ENCODE data around the gene PES1.
A peak's percentile ranks its signal among the peaks of the same experiment; 100 is the strongest.
"Not testable (repeated sequence)": the region's sequence is repeated elsewhere in the genome, so short reads cannot be mapped to it uniquely, and the experiment has no call there.

PES1 gene

DNA sequence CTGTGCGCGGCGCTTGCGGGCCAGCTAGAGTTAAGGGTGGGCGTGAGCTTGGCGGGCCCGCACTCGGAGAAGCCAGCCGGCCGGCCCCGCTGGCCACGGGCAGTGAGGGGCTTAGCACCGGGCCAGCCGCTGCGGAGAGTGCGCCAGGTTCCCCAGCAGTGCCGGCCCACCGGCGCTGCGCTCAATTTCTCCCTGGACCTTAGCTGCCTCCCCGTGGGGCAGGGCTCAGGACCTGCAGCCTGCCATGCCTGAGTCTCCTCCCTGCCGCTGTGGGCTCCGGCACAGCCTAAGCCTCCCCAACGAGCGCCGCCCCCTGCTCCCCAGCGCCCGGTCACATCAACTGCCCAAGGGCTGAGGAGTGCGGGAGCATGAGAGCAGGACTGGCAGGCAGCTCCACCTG, 5.2 kb upstream of the PES1 start:
- Histone ChIP-seq H2BK15ac (ENCODE audit: low read depth, poor library complexity, severe bottlenecking) (no peak overlapping the region), H3K4me2 (ENCODE audit: low read length, poor library complexity, severe bottlenecking) (no peak overlapping the region), H3K4ac (ENCODE audit: low read depth in 1 of 2, low read length in 2 of 2) (no peak overlapping the region), H3K9me3 (ENCODE audit: control insufficient read depth, low read length) (no peaks in the 10 kb centered on the region), H2BK5ac (ENCODE audit: low read depth, low read length, poor library complexity, severe bottlenecking) (no peak overlapping the region), H3K9ac (ENCODE audit: low read length) (no peak overlapping the region), H3K27me3 (ENCODE audit: control insufficient read depth in 1 of 2, insufficient read depth in 1 of 2, low read length in 2 of 2) (peaks cover 5 to 15% of the 10 kb centered on the region in 2 experiments), H3K4me3 (ENCODE audit: insufficient read depth in 1 of 2, low read depth in 1 of 2, low read length in 2 of 2) (no peak overlapping the region), H3K79me1 (replicated peaks; ENCODE audit: low read length, poor library complexity, severe bottlenecking) (no peaks in the 10 kb centered on the region), H4K8ac (ENCODE audit: low read length) (no peak overlapping the region), H3K23ac (ENCODE audit: low read length in 2 of 2) (no peak overlapping the region), H2AK5ac (ENCODE audit: low read length, severe bottlenecking) (no peak overlapping the region), H2BK120ac (ENCODE audit: low read depth, low read length) (no peak overlapping the region), H4K91ac (ENCODE audit: low read length) (no peak overlapping the region), H3K18ac (ENCODE audit: low read depth in 1 of 2, low read length in 2 of 2) (no peak overlapping the region), H3K14ac (ENCODE audit: low read length in 2 of 2) (no peak overlapping the region), H3K4me1 (ENCODE audit: control insufficient read depth, insufficient read depth, low read depth, low read length) (peaks cover 2% of the 10 kb centered on the region), H3K27ac (ENCODE audit: low read length, poor library complexity, severe bottlenecking) (no peak overlapping the region), H2AFZ (ENCODE audit: low read depth, low read length) (no peak overlapping the region), H3K36me3 (ENCODE audit: control insufficient read depth in 1 of 2, insufficient read depth in 2 of 2, low read depth in 1 of 2, low read length in 2 of 2) (no peaks in the 10 kb centered on the region), H2BK12ac (ENCODE audit: low read length in 2 of 2) (no peak overlapping the region)
- no peak for DNase-seq
- WGBS: 92% methylated on average over 29 of the region's 29 CpGs

DNA sequence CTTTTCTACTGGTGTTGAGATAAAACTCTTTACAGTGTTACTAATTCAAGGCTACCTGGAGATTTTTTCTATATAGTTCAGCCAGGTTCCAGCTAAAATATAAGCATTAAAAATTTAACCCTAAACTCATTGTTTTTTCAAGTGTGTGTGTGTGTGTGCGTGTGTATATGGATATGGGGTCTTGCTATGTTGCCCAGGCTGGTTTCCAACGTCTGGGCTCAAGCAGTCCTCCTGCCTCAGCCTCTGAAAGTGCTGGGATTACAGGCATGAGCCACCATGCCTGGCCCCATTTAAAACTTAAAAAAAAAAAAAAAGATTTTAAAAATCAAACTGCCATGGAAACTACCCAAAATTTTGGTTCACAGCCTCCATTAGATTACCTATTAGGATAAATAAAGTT, 4.5 kb upstream of the PES1 start:
- Histone ChIP-seq H3K4me3 (ENCODE audit: insufficient read depth in 1 of 2, low read depth in 1 of 2, low read length in 2 of 2) (no peak overlapping the region), H3K36me3 (ENCODE audit: control insufficient read depth in 1 of 2, insufficient read depth in 2 of 2, low read depth in 1 of 2, low read length in 2 of 2) (no peaks in the 10 kb centered on the region), H3K23ac (ENCODE audit: low read length in 2 of 2) (no peak overlapping the region)

DNA sequence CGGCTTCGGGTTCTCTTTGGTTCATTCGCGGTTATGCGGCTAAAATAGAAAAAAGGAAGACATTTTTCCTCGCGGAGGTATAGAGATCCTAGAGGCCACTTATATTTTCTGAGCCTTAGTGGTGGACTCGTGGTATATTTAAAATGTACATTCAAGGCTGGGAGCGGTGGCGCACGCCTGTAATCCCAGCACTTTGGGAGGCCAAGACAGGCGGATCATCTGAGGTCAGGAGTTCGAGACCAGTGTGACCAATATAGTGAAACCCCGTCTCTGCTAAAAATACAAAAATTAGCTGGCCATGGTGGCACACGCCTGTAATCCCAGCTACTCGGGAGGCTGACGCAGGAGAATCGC, 627 bp upstream of the PES1 start:
- H2BK15ac ChIP-seq (ENCODE audit: low read depth, poor library complexity, severe bottlenecking); H3K14ac ChIP-seq (ENCODE audit: low read length in 2 of 2); H2BK12ac ChIP-seq (ENCODE audit: low read length in 2 of 2); H3K4me1 ChIP-seq (ENCODE audit: control insufficient read depth, insufficient read depth, low read depth, low read length); H3K4ac ChIP-seq (ENCODE audit: low read depth in 1 of 2, low read length in 2 of 2); H2AFZ ChIP-seq (ENCODE audit: low read depth, low read length); H2BK120ac ChIP-seq (ENCODE audit: low read depth, low read length); H2BK5ac ChIP-seq (ENCODE audit: low read depth, low read length, poor library complexity, severe bottlenecking); DNase-seq; H3K23ac ChIP-seq (ENCODE audit: low read length in 2 of 2); H4K8ac ChIP-seq (ENCODE audit: low read length); H3K27ac ChIP-seq (ENCODE audit: low read length, poor library complexity, severe bottlenecking); H2AK5ac ChIP-seq (ENCODE audit: low read length, severe bottlenecking); H4K91ac ChIP-seq (ENCODE audit: low read length); H3K18ac ChIP-seq (ENCODE audit: low read depth in 1 of 2, low read length in 2 of 2); H3K9me3 ChIP-seq (ENCODE audit: control insufficient read depth, low read length): not testable (repeated sequence)
- H3K27me3 ChIP-seq (ENCODE audit: control insufficient read depth in 1 of 2, insufficient read depth in 1 of 2, low read length in 2 of 2): peaks cover 5 to 15% of the 10 kb centered on the region in 2 experiments
- peak overlapping the region in 1 of 2 experiments; percentile 99 for H3K4me3 ChIP-seq (ENCODE audit: insufficient read depth in 1 of 2, low read depth in 1 of 2, low read length in 2 of 2)
- peak overlapping the region; percentile 82 for H3K4me2 ChIP-seq (ENCODE audit: low read length, poor library complexity, severe bottlenecking)
- peaks cover 20 to 21% of the 10 kb centered on the region in 2 experiments for H3K36me3 ChIP-seq (ENCODE audit: control insufficient read depth in 1 of 2, insufficient read depth in 2 of 2, low read depth in 1 of 2, low read length in 2 of 2)
- H3K9ac ChIP-seq (ENCODE audit: low read length): peak overlapping the region; percentile 99
- 54% methylated on average over 18 of the region's 18 CpGs for WGBS
- H3K79me1 ChIP-seq (replicated peaks; ENCODE audit: low read length, poor library complexity, severe bottlenecking): peaks cover 21% of the 10 kb centered on the region

More for the DNA sequence above, 4.5 kb upstream of the PES1 start:
- Histone ChIP-seq H2BK12ac (ENCODE audit: low read length in 2 of 2) (no peak overlapping the region), H4K91ac (ENCODE audit: low read length) (no peak overlapping the region), H3K27me3 (ENCODE audit: control insufficient read depth in 1 of 2, insufficient read depth in 1 of 2, low read length in 2 of 2) (peaks cover 5 to 15% of the 10 kb centered on the region in 2 experiments), H2AK5ac (ENCODE audit: low read length, severe bottlenecking) (no peak overlapping the region), H3K9me3 (ENCODE audit: control insufficient read depth, low read length) (no peaks in the 10 kb centered on the region), H2AFZ (ENCODE audit: low read depth, low read length) (no peak overlapping the region), H3K18ac (ENCODE audit: low read depth in 1 of 2, low read length in 2 of 2) (no peak overlapping the region), H3K4me1 (ENCODE audit: control insufficient read depth, insufficient read depth, low read depth, low read length) (peaks cover 2% of the 10 kb centered on the region), H2BK5ac (ENCODE audit: low read depth, low read length, poor library complexity, severe bottlenecking) (no peak overlapping the region), H3K27ac (ENCODE audit: low read length, poor library complexity, severe bottlenecking) (no peak overlapping the region), H3K4ac (ENCODE audit: low read depth in 1 of 2, low read length in 2 of 2) (no peak overlapping the region), H3K4me2 (ENCODE audit: low read length, poor library complexity, severe bottlenecking) (no peak overlapping the region), H2BK120ac (ENCODE audit: low read depth, low read length) (no peak overlapping the region), H3K14ac (ENCODE audit: low read length in 2 of 2) (no peak overlapping the region), H3K79me1 (replicated peaks; ENCODE audit: low read length, poor library complexity, severe bottlenecking) (no peaks in the 10 kb centered on the region), H4K8ac (ENCODE audit: low read length) (no peak overlapping the region), H3K9ac (ENCODE audit: low read length) (no peak overlapping the region), H2BK15ac (ENCODE audit: low read depth, poor library complexity, severe bottlenecking) (no peak overlapping the region)
- no peak for DNase-seq
- WGBS: 75% methylated on average over 2 of the region's 2 CpGs

DNA sequence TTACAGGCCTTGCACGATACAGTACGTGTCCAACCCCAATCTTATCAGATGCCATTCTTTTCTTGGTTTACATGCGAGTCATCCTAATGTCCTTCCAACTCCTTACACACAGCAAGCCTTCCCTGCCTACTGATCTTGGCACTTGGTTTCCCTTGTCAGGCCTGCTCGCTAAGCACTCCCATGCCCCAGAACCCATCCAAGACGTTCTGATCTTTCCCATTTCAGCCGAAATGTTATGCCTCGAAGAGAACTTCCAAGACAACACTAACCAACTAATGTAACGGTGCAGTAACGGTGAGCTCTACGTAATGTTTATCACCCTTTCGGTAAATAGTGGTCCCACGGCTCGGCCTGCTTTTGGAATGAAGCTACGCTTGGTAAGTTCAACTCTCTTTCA, 521 bp downstream of the PES1 start:
- H2BK12ac ChIP-seq (ENCODE audit: low read length in 2 of 2): no peak overlapping the region
- H3K23ac ChIP-seq (ENCODE audit: low read length in 2 of 2): no peak overlapping the region
- H3K27ac ChIP-seq (ENCODE audit: low read length, poor library complexity, severe bottlenecking): no peak overlapping the region
- H3K36me3 ChIP-seq (ENCODE audit: control insufficient read depth in 1 of 2, insufficient read depth in 2 of 2, low read depth in 1 of 2, low read length in 2 of 2): peaks cover 31 to 33% of the 10 kb centered on the region in 2 experiments
- H4K91ac ChIP-seq (ENCODE audit: low read length): no peak overlapping the region
- peak overlapping the region; percentile 99 for H3K9ac ChIP-seq (ENCODE audit: low read length)
- no peaks in the 10 kb centered on the region for H3K9me3 ChIP-seq (ENCODE audit: control insufficient read depth, low read length)
- peaks cover 5 to 15% of the 10 kb centered on the region in 2 experiments for H3K27me3 ChIP-seq (ENCODE audit: control insufficient read depth in 1 of 2, insufficient read depth in 1 of 2, low read length in 2 of 2)
- no peak overlapping the region for H4K8ac ChIP-seq (ENCODE audit: low read length)
- peaks cover 30% of the 10 kb centered on the region for H3K79me1 ChIP-seq (replicated peaks; ENCODE audit: low read length, poor library complexity, severe bottlenecking)
- peak overlapping the region in 1 of 2 experiments; percentile 36 for H3K14ac ChIP-seq (ENCODE audit: low read length in 2 of 2)
- WGBS: 7% methylated on average over 14 of the region's 14 CpGs
- H3K18ac ChIP-seq (ENCODE audit: low read depth in 1 of 2, low read length in 2 of 2): peak overlapping the region in 1 of 2 experiments; percentile 17
- no peak overlapping the region for H2BK5ac ChIP-seq (ENCODE audit: low read depth, low read length, poor library complexity, severe bottlenecking)
- H2BK15ac ChIP-seq (ENCODE audit: low read depth, poor library complexity, severe bottlenecking): no peak overlapping the region
- peaks cover 1% of the 10 kb centered on the region for H3K4me1 ChIP-seq (ENCODE audit: control insufficient read depth, insufficient read depth, low read depth, low read length)
- H3K4ac ChIP-seq (ENCODE audit: low read depth in 1 of 2, low read length in 2 of 2): peak overlapping the region in 1 of 2 experiments; percentile 22
- H3K4me3 ChIP-seq (ENCODE audit: insufficient read depth in 1 of 2, low read depth in 1 of 2, low read length in 2 of 2): peak overlapping the region; percentile 63 to 99
- DNase-seq: peak; percentile 57
- peak overlapping the region; percentile 67 for H3K4me2 ChIP-seq (ENCODE audit: low read length, poor library complexity, severe bottlenecking)
- H2AFZ ChIP-seq (ENCODE audit: low read depth, low read length): no peak overlapping the region
- no peak overlapping the region for H2AK5ac ChIP-seq (ENCODE audit: low read length, severe bottlenecking)
- no peak overlapping the region for H2BK120ac ChIP-seq (ENCODE audit: low read depth, low read length)
